Measurements from ENCODE around the gene AGAP1. TPM values are rescaled to one million over a fixed set of nuclear protein-coding genes. Genes with fewer than 3 reads are reported as not detected.

The AGAP1 gene
- total RNA-seq, 1 donor from 2014 or later: 39.0 TPM

- Mint-ChIP-seq H3K4me3 (ENCODE audit: unreplicated experiment) (no peak overlapping the region), H3K4me1 (ENCODE audit: low read depth) (no peaks in the 10 kb centered on the region), H3K36me3 (ENCODE audit: low read depth) (peaks cover 3% of the 10 kb centered on the region), H3K9me3 (ENCODE audit: low read depth) (no peaks in the 10 kb centered on the region), H3K27me3 (ENCODE audit: low read depth) (no peaks in the 10 kb centered on the region), H3K27ac (ENCODE audit: unreplicated experiment) (no peak overlapping the region)
- no peak for TF ChIP-seq CTCF (IDR thresholded peaks at IDR 0.05)
- DNase-seq (ENCODE audit: low spot score): no peak
Observed at GRCh38 chr2:236070236-236070635, 576.4 kb downstream of the AGAP1 start.

GRCh38 chr2:236073246-236073645 lies 579.4 kb downstream of the AGAP1 start:
- Mint-ChIP-seq H3K4me3 (ENCODE audit: unreplicated experiment) (no peak overlapping the region), H3K27me3 (ENCODE audit: low read depth) (no peaks in the 10 kb centered on the region), H3K9me3 (ENCODE audit: low read depth) (no peaks in the 10 kb centered on the region), H3K27ac (ENCODE audit: unreplicated experiment) (no peak overlapping the region), H3K4me1 (ENCODE audit: low read depth) (peaks cover 6% of the 10 kb centered on the region), H3K36me3 (ENCODE audit: low read depth) (peaks cover 3% of the 10 kb centered on the region)
- no peak for TF ChIP-seq CTCF (IDR thresholded peaks at IDR 0.05)
- DNase-seq (ENCODE audit: low spot score): no peak

- Mint-ChIP-seq H3K36me3 (ENCODE audit: low read depth) (peaks cover 3% of the 10 kb centered on the region), H3K27me3 (ENCODE audit: low read depth) (no peaks in the 10 kb centered on the region), H3K4me3 (ENCODE audit: unreplicated experiment) (no peak overlapping the region), H3K4me1 (ENCODE audit: low read depth) (peaks cover 13% of the 10 kb centered on the region), H3K9me3 (ENCODE audit: low read depth) (no peaks in the 10 kb centered on the region), H3K27ac (ENCODE audit: unreplicated experiment) (no peak overlapping the region)
- TF ChIP-seq CTCF (IDR thresholded peaks at IDR 0.05): no peak
- DNase-seq (ENCODE audit: low spot score): no peak
Observed at GRCh38 chr2:236073867-236074655, 580.2 kb downstream of the AGAP1 start.

- peaks cover 13% of the 10 kb centered on the region for H3K4me1 Mint-ChIP-seq (ENCODE audit: low read depth)
- no peak for DNase-seq (ENCODE audit: low spot score)
Observed at GRCh38 chr2:236075802-236076201, 582.0 kb downstream of the AGAP1 start.

More at GRCh38 chr2:236075802-236076201, 582.0 kb downstream of the AGAP1 start:
- Mint-ChIP-seq H3K4me3 (ENCODE audit: unreplicated experiment) (no peak overlapping the region), H3K27me3 (ENCODE audit: low read depth) (no peaks in the 10 kb centered on the region), H3K27ac (ENCODE audit: unreplicated experiment) (no peak overlapping the region), H3K9me3 (ENCODE audit: low read depth) (peaks cover 6% of the 10 kb centered on the region), H3K36me3 (ENCODE audit: low read depth) (peaks cover 3% of the 10 kb centered on the region)
- TF ChIP-seq CTCF (IDR thresholded peaks at IDR 0.05): no peak
